DOHH2 (cell line): Measurements from ENCODE around the gene FEM1C.

Experiments used
- EZH2phosphoT487 ChIP-seq: fragments of 200-600 bp; sonication (generic); IDR thresholded peaks from 2 replicates; pipeline ENCODE4 v1.6.1; 2017; ENCODE audit warnings: borderline replicate concordance, mild to moderate bottlenecking, antibody characterized with exemption, low read length, moderate library complexity, mixed read lengths
- TF ChIP-seq, protein P1 (sequence below): fragments of 200-600 bp; sonication (generic); IDR thresholded peaks from one replicate; pipeline ENCODE4 v1.5.1; 2014; ENCODE audit warnings: antibody characterized with exemption, mild to moderate bottlenecking, low read depth, low read length; ENCODE audit not compliant: poor library complexity, severe bottlenecking

DNA sequence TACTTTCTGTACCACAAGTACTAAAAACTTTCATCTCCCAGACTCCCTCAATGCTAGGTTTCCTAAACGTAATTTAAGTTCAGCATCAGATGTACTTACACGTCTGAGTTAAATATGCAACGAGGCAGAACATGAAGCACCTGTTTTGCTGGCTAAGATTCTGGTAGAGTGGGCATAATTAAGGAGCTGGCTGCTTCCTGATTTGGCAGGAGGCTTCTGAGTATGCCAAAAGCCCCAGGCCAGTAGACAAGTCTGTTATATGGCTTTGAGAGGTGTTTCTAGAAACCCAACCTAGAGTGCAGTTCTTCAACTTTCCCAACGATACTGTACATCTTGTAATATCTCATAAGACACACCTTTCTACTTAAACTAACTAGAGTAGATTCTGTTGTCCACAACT lies 44.1 kb upstream of the FEM1C start:
- TF ChIP-seq, protein P1, sequence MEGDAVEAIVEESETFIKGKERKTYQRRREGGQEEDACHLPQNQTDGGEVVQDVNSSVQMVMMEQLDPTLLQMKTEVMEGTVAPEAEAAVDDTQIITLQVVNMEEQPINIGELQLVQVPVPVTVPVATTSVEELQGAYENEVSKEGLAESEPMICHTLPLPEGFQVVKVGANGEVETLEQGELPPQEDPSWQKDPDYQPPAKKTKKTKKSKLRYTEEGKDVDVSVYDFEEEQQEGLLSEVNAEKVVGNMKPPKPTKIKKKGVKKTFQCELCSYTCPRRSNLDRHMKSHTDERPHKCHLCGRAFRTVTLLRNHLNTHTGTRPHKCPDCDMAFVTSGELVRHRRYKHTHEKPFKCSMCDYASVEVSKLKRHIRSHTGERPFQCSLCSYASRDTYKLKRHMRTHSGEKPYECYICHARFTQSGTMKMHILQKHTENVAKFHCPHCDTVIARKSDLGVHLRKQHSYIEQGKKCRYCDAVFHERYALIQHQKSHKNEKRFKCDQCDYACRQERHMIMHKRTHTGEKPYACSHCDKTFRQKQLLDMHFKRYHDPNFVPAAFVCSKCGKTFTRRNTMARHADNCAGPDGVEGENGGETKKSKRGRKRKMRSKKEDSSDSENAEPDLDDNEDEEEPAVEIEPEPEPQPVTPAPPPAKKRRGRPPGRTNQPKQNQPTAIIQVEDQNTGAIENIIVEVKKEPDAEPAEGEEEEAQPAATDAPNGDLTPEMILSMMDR = no peak
- no peak for TF ChIP-seq EZH2phosphoT487
